GM18951 (cell line): ENCODE measurements around the gene MRM2.

Source experiments
- POLR2A ChIP-seq: IDR thresholded peaks from 4 replicates; pipeline ENCODE4 v1.6.1; 2011; ENCODE audit warnings: mild to moderate bottlenecking; ENCODE audit not compliant: insufficient read length, insufficient read depth; ENCODE audit errors: extremely low read depth
- in situ Hi-C: fragments of 300-500 bp; cut with MboI; formaldehyde crosslinking; loops from one replicate; pipeline ENCODE4 v1.12.0; 2022; ENCODE audit warnings: low sequenced_read_pairs, mixed read lengths, inconsistent platforms; ENCODE audit not compliant: unreplicated experiment

MRM2 gene

GRCh38 chr7:2196381-2197378 is 45.3 kb downstream of the MRM2 start:
- in situ Hi-C loops, result no loop called here
- TF ChIP-seq POLR2A, result no peak

- in situ Hi-C loops, result no loop called here
- no peak for TF ChIP-seq POLR2A
These were observed 46.4 kb downstream of the MRM2 start for GRCh38 chr7:2195400-2196246.

GRCh38 chr7:2193575-2194305 is 48.3 kb downstream of the MRM2 start:
- in situ Hi-C loops, result no loop called here
- no peak for TF ChIP-seq POLR2A

- in situ Hi-C loops, result no loop called here
These were observed 49.0 kb downstream of the MRM2 start for GRCh38 chr7:2192831-2193534.

GRCh38 chr7:2191016-2191415 is 51.0 kb downstream of the MRM2 start:
- in situ Hi-C loops, result no loop called here
- TF ChIP-seq POLR2A, result no peak

More at GRCh38 chr7:2192831-2193534, 49.0 kb downstream of the MRM2 start:
- TF ChIP-seq POLR2A, result no peak

- in situ Hi-C loops, result no loop called here
- no peak for TF ChIP-seq POLR2A
These were observed 51.5 kb downstream of the MRM2 start for GRCh38 chr7:2190531-2190930.

GRCh38 chr7:2186166-2186565 is 55.8 kb downstream of the MRM2 start:
- TF ChIP-seq POLR2A, result no peak
- in situ Hi-C loops, result no loop called here

- in situ Hi-C loops, result no loop called here
- TF ChIP-seq POLR2A, result no peak
These were observed 56.3 kb downstream of the MRM2 start for GRCh38 chr7:2185715-2186114.
